HepG2 (cell line): ENCODE results near the gene DTX2. TPM values are rescaled to one million over a fixed set of nuclear protein-coding genes. Genes with fewer than 3 reads are reported as not detected.

Experiments
- ATAC-seq: fragments of 200-7000 bp; cut with Tn5 transposase; 3 replicates; pipeline ENCODE4 v1.9.1; 2020; ENCODE audit warnings: mild to moderate bottlenecking, moderate library complexity
- BruUV-seq: library from RNA; stranded (reverse); fragments of 400-500 nt; replicated peaks from 2 replicates; lab custom pipeline; 2021; lab: Mats Ljungman, UMichigan
- CTCF ChIA-PET: fragments of 300-600 bp; formaldehyde crosslinking; extraction: SDS; loops from one replicate; lab custom pipeline; 2021; ENCODE audit warnings: low total read pairs, inconsistent platforms, low intra/inter-chr PET ratio; lab: Yijun Ruan, JAX
- POLR2A ChIA-PET: fragments of 350-600 bp; sonication (Branson Sonifier 250); formaldehyde crosslinking; loops from one replicate; lab custom pipeline; 2020; ENCODE audit warnings: antibody characterized with exemption, inconsistent platforms; lab: Yijun Ruan, JAX
- DNase-seq: peaks from one replicate; pipeline ENCODE4 v3.0.0-alpha.2; 2015; ENCODE audit warnings: low spot score
- FAIRE-seq: peaks from 3 replicates; lab custom pipeline; 2011; peaks lifted over from hg19 to GRCh38; lab: Jason Lieb, UNC
- H2AFZ ChIP-seq: one replicate; pipeline ENCODE4 v1.6.1; 2011; ENCODE audit warnings: low read length, inconsistent platforms
- H3K27ac ChIP-seq: fragments of 300-600 bp; 3 replicates; pipeline ENCODE4 v1.8.0; 2011; ENCODE audit warnings: mixed run types, mild to moderate bottlenecking, mixed read lengths, low read length, inconsistent platforms; ENCODE audit not compliant: insufficient read depth; ENCODE audit errors: extremely low read length
- H3K27me3 ChIP-seq, 2 experiments: fragments of 200-600 bp in 1 of 2; 2 replicates in 1 of 2; 3 replicates in 1 of 2; pipeline versions ENCODE4 v1.6.0 to v1.8.0; 2011; ENCODE audit warnings: low read length in 2 of 2, mild to moderate bottlenecking in 2 of 2, moderate library complexity in 2 of 2, inconsistent platforms in 1 of 2; ENCODE audit not compliant: insufficient read depth in 2 of 2, control insufficient read depth in 1 of 2
- H3K36me3 ChIP-seq, 2 experiments: fragments of 200-600 bp in 1 of 2; replicated peaks in 1 of 2; 2 replicates in 1 of 2; 3 replicates in 1 of 2; pipeline versions ENCODE4 v1.5.1 to v1.8.0; 2011; ENCODE audit warnings: low read length in 2 of 2, inconsistent platforms in 1 of 2; ENCODE audit not compliant: insufficient read depth in 2 of 2, control insufficient read depth in 1 of 2
- H3K4me1 ChIP-seq: 2 replicates; pipeline ENCODE4 v1.5.1; 2012; ENCODE audit warnings: low read length, inconsistent platforms; ENCODE audit not compliant: insufficient read depth
- H3K4me2 ChIP-seq: 2 replicates; pipeline ENCODE4 v1.6.0; 2011; ENCODE audit warnings: low read depth, low read length, inconsistent platforms
- H3K4me3 ChIP-seq, 3 experiments: fragments of 200-600 bp in 1 of 3; sonication (generic), shearing (Covaris generic) in 1 of 3; replicated peaks in 1 of 3; 2 replicates each; pipeline ENCODE4 v1.5.1; 2011 to 2016; ENCODE audit warnings: low read length in 3 of 3, inconsistent platforms in 2 of 3, low read depth in 2 of 3, mild to moderate bottlenecking in 2 of 3, control low read depth in 1 of 3, mixed read lengths in 1 of 3; ENCODE audit not compliant: insufficient read depth in 1 of 3
- H3K79me2 ChIP-seq: one replicate; pipeline ENCODE4 v1.6.1; 2011; ENCODE audit warnings: low read length, inconsistent platforms; ENCODE audit not compliant: insufficient read depth
- H3K9ac ChIP-seq: 2 replicates; pipeline ENCODE4 v1.6.0; 2011; ENCODE audit warnings: mild to moderate bottlenecking, low read depth, low read length, inconsistent platforms; ENCODE audit not compliant: insufficient read depth
- H3K9me3 ChIP-seq: 2 replicates; pipeline ENCODE4 v1.5.1; 2012; ENCODE audit warnings: mild to moderate bottlenecking, low read length
- H4K20me1 ChIP-seq: 2 replicates; pipeline ENCODE4 v1.6.0; 2011; ENCODE audit warnings: inconsistent platforms, mild to moderate bottlenecking, low read length, moderate library complexity; ENCODE audit not compliant: insufficient read depth
- ADNP ChIP-seq: sonication (generic); formaldehyde crosslinking; IDR thresholded peaks from 2 replicates; pipeline ENCODE4 v1.4.0; 2020; ENCODE audit warnings: missing genetic modification reagents
- AGO2 ChIP-seq: fragments of 200-400 bp; formaldehyde crosslinking; optimal IDR thresholded peaks from 2 replicates; pipeline ENCODE3; 2017; ENCODE audit warnings: mild to moderate bottlenecking, low read depth, low read length, moderate library complexity
- HMGA1 ChIP-seq: sonication (generic); formaldehyde crosslinking; conservative IDR thresholded peaks from 2 replicates; pipeline ENCODE4 v1.4.0; 2020; ENCODE audit warnings: missing genetic modification reagents
- HNF4G ChIP-seq, 2 experiments: sonication (generic) in 1 of 2; formaldehyde crosslinking in 1 of 2; IDR thresholded peaks; 2 replicates each; pipeline versions ENCODE4 v1.4.0 to v1.6.1; 2011 to 2020; ENCODE audit warnings: borderline replicate concordance in 2 of 2, low read depth in 2 of 2, mild to moderate bottlenecking in 2 of 2, low read length in 1 of 2, missing genetic modification reagents in 1 of 2, moderate library complexity in 1 of 2
- WGBS: methylation state at CpG from one replicate; pipeline ENCODE4 v1.1.6; 2017; ENCODE audit warnings: low lambda C conversion rate; 5-methylcytosine and 5-hydroxymethylcytosine counted together
- in situ Hi-C: cut with HindIII; loops from 2 replicates; pipeline ENCODE4 v1.10.0; 2017; ENCODE audit warnings: low pct_unique_long_range_greater_than_20kb; ENCODE audit not compliant: extremely low pct_ligation_motif_present
- intact Hi-C: fragments of 100-400 bp; cut with micrococcal nuclease; formaldehyde crosslinking; loops from one replicate; pipeline ENCODE4 v1.10.0; 2022; ENCODE audit not compliant: unreplicated experiment
- polyA plus RNA-seq, 8 experiments: library from polyadenylated mRNA; depleted of rRNA in 3 of 8; stranded (reverse) in 7 of 8; unstranded in 1 of 8; fragments of >200 nt; fragmentation: Illumina TruSeq in 4 of 8; extraction: Trizol in 4 of 8; gene quantifications; 2 replicates each; pipeline versions ENCODE4 v1.2.1 to v1.2.3, GENCODE V29; 2011 to 2016; ENCODE audit warnings: low read depth in 4 of 8, missing spikeins in 1 of 8, mixed read lengths in 1 of 8; ENCODE audit not compliant: insufficient read depth in 1 of 8
- total RNA-seq, 5 experiments: library from RNA; depleted of rRNA; stranded (reverse); fragments of >200 nt; fragmentation: Illumina TruSeq; extraction: Trizol; gene quantifications; 2 replicates each; pipeline ENCODE4 v1.2.3, GENCODE V29; 2016; ENCODE audit warnings: low read depth in 1 of 5

Gene DTX2
- total and polyA plus RNA-seq, 2 of the 13 experiments (the other 11 are each of a cell fraction or from before 2014, with no cell fraction given) = 5.5 to 6.2 TPM

- Histone ChIP-seq H3K4me2 (no peak overlapping the region), H3K4me3 (no peak overlapping the region), H2AFZ (no peak overlapping the region), H3K27ac (no peak overlapping the region), H4K20me1 (no peaks in the 10 kb centered on the region), H3K27me3 (no peaks in the 10 kb centered on the region), H3K36me3 (peaks cover 0 to 5% of the 10 kb centered on the region in 2 experiments; a peak in 1 of 5 replicates), H3K4me1 (0 out of 2 replicates have a peak, but pooled peaks cover 10% of the 10 kb centered on the region), H3K79me2 (no peaks in the 10 kb centered on the region), H3K9me3 (no peaks in the 10 kb centered on the region), H3K9ac (no peak overlapping the region)
- no TSS peak for BruUV-seq
- ATAC-seq = no peak
- WGBS = 96% methylated on average over 22 of the region's 32 CpGs
- no peak for DNase-seq
- intact Hi-C loops = no loop called here
- in situ Hi-C loops = no loop called here
- ChIA-PET CTCF (no interaction called here), POLR2A (no interaction called here)
- FAIRE-seq = no peak
- TF ChIP-seq AGO2 = peak; percentile 48
- TF ChIP-seq ADNP (CRISPR knock-in tag) = no peak
Observed at GRCh38 chr7:76505168-76506080, 43.9 kb downstream of the DTX2 start.

DNA sequence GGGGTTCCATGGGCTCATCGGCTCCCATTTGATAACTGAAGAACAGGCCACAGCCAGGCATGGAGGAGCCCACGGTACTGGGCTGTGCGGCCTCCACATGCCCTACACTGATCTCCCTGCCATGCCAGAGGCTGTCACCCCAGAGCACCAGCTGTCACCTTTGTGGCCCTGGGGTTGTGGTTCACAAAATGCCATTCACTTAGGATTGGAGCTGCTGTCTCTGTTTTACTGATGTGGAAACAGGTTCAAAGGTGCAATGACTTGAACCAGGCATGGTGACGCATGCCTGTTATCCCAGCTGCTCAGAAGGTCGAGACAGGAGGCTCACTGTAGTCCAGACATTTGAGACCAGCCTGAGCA is 44.6 kb downstream of the DTX2 start:
- Histone ChIP-seq H4K20me1 (no peaks in the 10 kb centered on the region), H3K27ac (no peak overlapping the region), H3K9me3 (no peaks in the 10 kb centered on the region), H3K4me3 (no peak overlapping the region), H3K36me3 (peaks cover 0 to 5% of the 10 kb centered on the region in 2 experiments; a peak in 1 of 5 replicates), H3K4me1 (0 out of 2 replicates have a peak, but pooled peaks cover 10% of the 10 kb centered on the region), H3K79me2 (no peaks in the 10 kb centered on the region), H3K4me2 (no peak overlapping the region), H3K27me3 (no peaks in the 10 kb centered on the region), H3K9ac (no peak overlapping the region), H2AFZ (no peak overlapping the region)
- intact Hi-C loops (no loop called here), in situ Hi-C loops (no loop called here)
- peak; percentile 5 for TF ChIP-seq AGO2
- 0 out of 2 replicates have a peak, but pooled peaks have one; percentile 19 for TF ChIP-seq HNF4G (IDR thresholded peaks at IDR 0.05; ENCODE audit: borderline replicate concordance, low read depth, low read length)
- no peak for TF ChIP-seq HNF4G (CRISPR knock-in tag; IDR thresholded peaks at IDR 0.05; ENCODE audit: borderline replicate concordance, low read depth)
- no peak for TF ChIP-seq HMGA1
- no peak for DNase-seq
- CTCF ChIA-PET = no interaction called here
- BruUV-seq = no TSS peak
- POLR2A ChIA-PET = no interaction called here
- peak; percentile 42 for ATAC-seq
- FAIRE-seq = peak; percentile 21
- WGBS = 43% methylated on average over 3 of the region's 5 CpGs
